Measurements from ENCODE around the gene SPTBN1.

- TF ChIP-seq, protein P1, sequence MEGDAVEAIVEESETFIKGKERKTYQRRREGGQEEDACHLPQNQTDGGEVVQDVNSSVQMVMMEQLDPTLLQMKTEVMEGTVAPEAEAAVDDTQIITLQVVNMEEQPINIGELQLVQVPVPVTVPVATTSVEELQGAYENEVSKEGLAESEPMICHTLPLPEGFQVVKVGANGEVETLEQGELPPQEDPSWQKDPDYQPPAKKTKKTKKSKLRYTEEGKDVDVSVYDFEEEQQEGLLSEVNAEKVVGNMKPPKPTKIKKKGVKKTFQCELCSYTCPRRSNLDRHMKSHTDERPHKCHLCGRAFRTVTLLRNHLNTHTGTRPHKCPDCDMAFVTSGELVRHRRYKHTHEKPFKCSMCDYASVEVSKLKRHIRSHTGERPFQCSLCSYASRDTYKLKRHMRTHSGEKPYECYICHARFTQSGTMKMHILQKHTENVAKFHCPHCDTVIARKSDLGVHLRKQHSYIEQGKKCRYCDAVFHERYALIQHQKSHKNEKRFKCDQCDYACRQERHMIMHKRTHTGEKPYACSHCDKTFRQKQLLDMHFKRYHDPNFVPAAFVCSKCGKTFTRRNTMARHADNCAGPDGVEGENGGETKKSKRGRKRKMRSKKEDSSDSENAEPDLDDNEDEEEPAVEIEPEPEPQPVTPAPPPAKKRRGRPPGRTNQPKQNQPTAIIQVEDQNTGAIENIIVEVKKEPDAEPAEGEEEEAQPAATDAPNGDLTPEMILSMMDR (conservative IDR thresholded peaks at IDR 0.05; ENCODE audit: low read depth, low read length), result no peak
- TF ChIP-seq EZH2 (IDR thresholded peaks at IDR 0.05; ENCODE audit: borderline replicate concordance, low read depth, low read length, poor library complexity, severe bottlenecking), result no peak
These were observed 241.8 kb downstream of the SPTBN1 start for GRCh38 chr2:54697934-54698333.

Measured in A673 (cell line).